Measurements from ENCODE around the gene ADAMTS8.

- TF ChIP-seq CTCF (IDR thresholded peaks at IDR 0.05): no peak
- no peak for TF ChIP-seq POLR2A (IDR thresholded peaks at IDR 0.05)
Observed at GRCh38 chr11:130400781-130401483, 27.5 kb downstream of the ADAMTS8 start.
